ENCODE results near the gene RSU1. TPM values are rescaled to one million over a fixed set of nuclear protein-coding genes. Genes with fewer than 3 reads are reported as not detected.

The RSU1 gene
- total and polyA plus RNA-seq, 2 experiments from 2014 or later: 109 to 236 TPM

DNA sequence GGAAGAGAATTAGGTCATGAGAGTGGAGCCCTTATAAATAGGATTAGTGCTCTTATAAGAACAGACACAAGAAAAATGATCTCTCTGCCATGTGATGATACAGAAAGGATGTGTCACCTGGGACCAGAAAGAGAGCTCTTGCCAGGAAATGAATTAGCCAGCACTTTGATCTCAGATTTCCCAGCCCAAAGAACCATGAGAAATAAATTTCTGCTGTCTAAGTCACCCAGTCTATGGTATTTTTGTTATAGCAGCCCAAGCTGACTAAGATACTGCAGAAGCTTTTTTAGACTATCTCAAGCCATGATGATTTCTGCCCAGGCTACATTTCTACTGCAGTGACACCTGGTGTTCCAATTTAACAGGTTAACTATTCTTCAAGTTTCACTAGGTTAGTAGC, 84.8 kb downstream of the RSU1 start:
- Histone ChIP-seq H3K4me2 (ENCODE audit: unreplicated experiment) (no peak overlapping the region), H3K9ac (no peak overlapping the region), H3K36me3 (ENCODE audit: low read depth) (peaks cover 10% of the 10 kb centered on the region), H3K4me3 (no peak overlapping the region), H3K4me1 (ENCODE audit: insufficient read depth) (no peaks in the 10 kb centered on the region), H3F3A (ENCODE audit: insufficient read depth) (0 out of 2 replicates have a peak, but pooled peaks cover 8% of the 10 kb centered on the region), H4K20me1 (ENCODE audit: insufficient read depth) (no peaks in the 10 kb centered on the region), H3K9me2 (ENCODE audit: insufficient read depth) (no peaks in the 10 kb centered on the region), H3K79me2 (ENCODE audit: insufficient read depth) (peaks cover 44% of the 10 kb centered on the region), H3K27ac (no peak overlapping the region), H2AFZ (no peak overlapping the region), H3K27me3 (replicated peaks; ENCODE audit: insufficient read depth) (no peaks in the 10 kb centered on the region), H3K9me3 (ENCODE audit: low read depth) (no peaks in the 10 kb centered on the region)
- TF ChIP-seq EZH2phosphoT487 (IDR thresholded peaks at IDR 0.05; ENCODE audit: insufficient read depth, low read depth): no peak
- TF ChIP-seq EZH2 (IDR thresholded peaks at IDR 0.05; ENCODE audit: insufficient read depth, poor library complexity, severe bottlenecking): no peak
- in situ Hi-C loops (cut with MboI): no loop called here
- DNase-seq: peak; percentile 19

DNA sequence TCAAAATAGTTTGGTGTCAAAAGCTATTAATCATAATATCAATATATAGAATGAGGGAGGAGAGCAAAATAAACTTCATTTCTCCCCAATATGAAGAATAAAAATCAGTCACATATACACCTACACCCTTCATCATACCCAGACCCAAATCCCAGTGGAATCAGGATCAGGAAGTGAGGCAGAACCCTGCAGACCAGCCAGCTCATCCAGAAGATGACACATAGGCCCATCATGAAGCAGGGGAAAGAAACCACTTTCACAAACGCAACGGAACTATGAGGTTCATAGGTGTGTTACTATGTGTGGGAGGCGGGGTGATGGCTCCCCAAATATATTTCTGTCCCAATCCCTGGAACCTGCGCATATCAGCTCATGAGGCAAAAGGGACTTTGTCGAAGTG, 89.0 kb downstream of the RSU1 start:
- H3K27ac ChIP-seq: no peak overlapping the region
- H3K79me2 ChIP-seq (ENCODE audit: insufficient read depth): 0 out of 2 replicates have a peak, but pooled peaks cover 6% of the 10 kb centered on the region
- H3K9ac ChIP-seq: no peak overlapping the region
- no peaks in the 10 kb centered on the region for H4K20me1 ChIP-seq (ENCODE audit: insufficient read depth)
- H3K9me2 ChIP-seq (ENCODE audit: insufficient read depth): no peaks in the 10 kb centered on the region
- peak; percentile 51 for DNase-seq
- H3K4me1 ChIP-seq (ENCODE audit: insufficient read depth): no peaks in the 10 kb centered on the region
- H3K27me3 ChIP-seq (replicated peaks; ENCODE audit: insufficient read depth): no peaks in the 10 kb centered on the region
- H2AFZ ChIP-seq: no peak overlapping the region
- no peak overlapping the region for H3K4me3 ChIP-seq
- 77 to 84% methylated on average over 5 of the region's 5 CpGs for WGBS, 2 experiments (ENCODE audit: low coverage in 1 of 2, low lambda C conversion rate in 2 of 2, missing lambda C conversion rate in 2 of 2)
- no peaks in the 10 kb centered on the region for H3K9me3 ChIP-seq (ENCODE audit: low read depth)
- in situ Hi-C loops (cut with MboI): no loop called here
- no peak overlapping the region for H3K4me2 ChIP-seq (ENCODE audit: unreplicated experiment)
- H3F3A ChIP-seq (ENCODE audit: insufficient read depth): 0 out of 2 replicates have a peak, but pooled peaks cover 8% of the 10 kb centered on the region
- TF ChIP-seq EZH2phosphoT487 (IDR thresholded peaks at IDR 0.05; ENCODE audit: insufficient read depth, low read depth) (no peak), EZH2 (IDR thresholded peaks at IDR 0.05; ENCODE audit: insufficient read depth, poor library complexity, severe bottlenecking) (no peak)
- peaks cover 8% of the 10 kb centered on the region for H3K36me3 ChIP-seq (ENCODE audit: low read depth)

DNA sequence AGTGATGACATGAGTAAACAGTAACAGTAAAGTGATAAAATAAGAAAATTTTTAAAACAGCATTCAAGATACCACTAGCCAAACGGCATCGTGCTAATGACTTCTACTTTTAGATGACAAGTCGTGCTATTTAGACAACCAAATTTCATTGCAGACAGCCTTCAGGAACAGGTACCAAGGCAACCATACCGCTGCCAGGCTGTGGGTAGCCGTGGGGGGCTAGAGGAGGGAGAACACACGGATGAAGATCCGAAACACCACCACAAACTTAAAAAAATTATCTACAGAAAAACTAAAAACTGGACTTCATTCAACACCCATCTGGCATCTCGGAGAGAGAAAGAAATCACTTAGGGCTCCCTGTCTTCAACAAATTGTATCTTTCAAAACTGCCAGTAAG, 89.6 kb downstream of the RSU1 start:
- no peaks in the 10 kb centered on the region for H3K4me1 ChIP-seq (ENCODE audit: insufficient read depth)
- 0 out of 2 replicates have a peak, but pooled peaks cover 6% of the 10 kb centered on the region for H3K79me2 ChIP-seq (ENCODE audit: insufficient read depth)
- H3F3A ChIP-seq (ENCODE audit: insufficient read depth): 0 out of 2 replicates have a peak, but pooled peaks cover 6% of the 10 kb centered on the region
- H3K4me2 ChIP-seq (ENCODE audit: unreplicated experiment): no peak overlapping the region
- no peaks in the 10 kb centered on the region for H3K27me3 ChIP-seq (replicated peaks; ENCODE audit: insufficient read depth)
- no peaks in the 10 kb centered on the region for H3K9me2 ChIP-seq (ENCODE audit: insufficient read depth)
- peaks cover 8% of the 10 kb centered on the region for H3K36me3 ChIP-seq (ENCODE audit: low read depth)
- no peak for DNase-seq
- 96% methylated on average over 8 of the region's 8 CpGs for WGBS, 2 experiments (ENCODE audit: low coverage in 1 of 2, low lambda C conversion rate in 2 of 2, missing lambda C conversion rate in 2 of 2)
- no peak overlapping the region for H3K4me3 ChIP-seq
- in situ Hi-C loops (cut with MboI): no loop called here
- no peaks in the 10 kb centered on the region for H4K20me1 ChIP-seq (ENCODE audit: insufficient read depth)
- H3K27ac ChIP-seq: no peak overlapping the region
- H3K9me3 ChIP-seq (ENCODE audit: low read depth): no peaks in the 10 kb centered on the region
- H2AFZ ChIP-seq: no peak overlapping the region
- no peak overlapping the region for H3K9ac ChIP-seq
- TF ChIP-seq EZH2phosphoT487 (IDR thresholded peaks at IDR 0.05; ENCODE audit: insufficient read depth, low read depth) (no peak), EZH2 (IDR thresholded peaks at IDR 0.05; ENCODE audit: insufficient read depth, poor library complexity, severe bottlenecking) (no peak)

DNA sequence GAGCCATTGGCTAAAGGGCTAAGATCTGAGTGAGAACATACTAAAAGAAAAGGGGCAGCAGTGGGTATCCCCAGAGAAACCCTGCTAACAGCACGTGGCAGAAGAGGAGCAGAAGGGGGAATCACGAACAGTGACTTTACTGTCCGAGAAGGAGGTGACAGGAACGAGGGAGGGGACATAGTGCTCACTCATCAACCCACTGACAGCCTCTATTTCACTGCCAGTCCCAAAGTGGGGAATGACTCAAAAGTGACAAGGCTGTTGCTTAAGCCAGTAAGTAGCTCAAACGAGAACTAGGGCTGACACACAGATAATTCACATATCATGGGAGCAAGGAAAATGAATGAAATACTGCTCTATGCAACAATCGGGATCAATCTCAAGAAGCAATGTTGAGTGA, 92.7 kb downstream of the RSU1 start:
- WGBS, 2 experiments (ENCODE audit: low coverage in 1 of 2, low lambda C conversion rate in 2 of 2, missing lambda C conversion rate in 2 of 2): 68 to 74% methylated on average over 6 of the region's 6 CpGs
- no peak for TF ChIP-seq EZH2 (IDR thresholded peaks at IDR 0.05; ENCODE audit: insufficient read depth, poor library complexity, severe bottlenecking)
- no peak for TF ChIP-seq EZH2phosphoT487 (IDR thresholded peaks at IDR 0.05; ENCODE audit: insufficient read depth, low read depth)
- no peaks in the 10 kb centered on the region for H3K27me3 ChIP-seq (replicated peaks; ENCODE audit: insufficient read depth)
- no peak for DNase-seq
- H4K20me1 ChIP-seq (ENCODE audit: insufficient read depth): no peaks in the 10 kb centered on the region
- peaks cover 10% of the 10 kb centered on the region for H3K79me2 ChIP-seq (ENCODE audit: insufficient read depth)
- no peak overlapping the region for H3K9ac ChIP-seq
- H3K36me3 ChIP-seq (ENCODE audit: low read depth): peaks cover 4% of the 10 kb centered on the region
- no peak overlapping the region for H3K27ac ChIP-seq
- in situ Hi-C loops (cut with MboI): no loop called here
- no peaks in the 10 kb centered on the region for H3K9me3 ChIP-seq (ENCODE audit: low read depth)
- H3K9me2 ChIP-seq (ENCODE audit: insufficient read depth): no peaks in the 10 kb centered on the region
- H3K4me2 ChIP-seq (ENCODE audit: unreplicated experiment): no peak overlapping the region
- no peak overlapping the region for H3K4me3 ChIP-seq
- no peaks in the 10 kb centered on the region for H3F3A ChIP-seq (ENCODE audit: insufficient read depth)
- no peak overlapping the region for H2AFZ ChIP-seq
- no peaks in the 10 kb centered on the region for H3K4me1 ChIP-seq (ENCODE audit: insufficient read depth)

DNA sequence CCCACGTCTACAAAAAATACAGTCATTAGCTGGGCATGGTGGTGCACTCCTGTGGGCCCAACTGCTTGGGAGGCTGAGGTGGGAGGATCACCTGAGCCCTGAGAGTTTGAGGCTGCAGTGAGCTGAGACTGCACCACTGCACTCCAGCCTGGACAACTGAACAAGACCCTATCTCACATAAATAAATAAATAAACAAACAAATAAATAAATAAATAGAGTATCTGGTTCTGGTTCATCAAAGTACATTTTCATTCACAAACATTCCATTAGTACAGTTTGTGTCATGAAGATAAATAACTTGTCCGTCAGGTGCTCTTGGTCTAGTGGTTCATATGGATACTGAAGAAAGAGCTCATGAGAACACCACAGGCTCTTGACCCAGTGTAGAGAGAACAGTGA, 96.4 kb downstream of the RSU1 start:
- Histone ChIP-seq H3K4me3 (no peak overlapping the region), H4K20me1 (ENCODE audit: insufficient read depth) (no peaks in the 10 kb centered on the region), H3K9me3 (ENCODE audit: low read depth) (no peaks in the 10 kb centered on the region), H3K27ac (no peak overlapping the region), H3K36me3 (ENCODE audit: low read depth) (no peaks in the 10 kb centered on the region; the same call in 1 of the 2 replicates), H3K4me1 (ENCODE audit: insufficient read depth) (peaks cover 16% of the 10 kb centered on the region), H3K27me3 (replicated peaks; ENCODE audit: insufficient read depth) (no peaks in the 10 kb centered on the region), H3K9me2 (ENCODE audit: insufficient read depth) (no peaks in the 10 kb centered on the region), H3K9ac (no peak overlapping the region), H2AFZ (no peak overlapping the region), H3K79me2 (ENCODE audit: insufficient read depth) (peaks cover 19% of the 10 kb centered on the region), H3K4me2 (ENCODE audit: unreplicated experiment) (no peak overlapping the region), H3F3A (ENCODE audit: insufficient read depth) (peaks cover 9% of the 10 kb centered on the region)
- in situ Hi-C loops (cut with MboI): no loop called here
- DNase-seq: no peak
- WGBS, 2 experiments (ENCODE audit: low coverage in 1 of 2, low lambda C conversion rate in 2 of 2, missing lambda C conversion rate in 2 of 2): 98 to 99% methylated on average over 2 of the region's 2 CpGs
- no peak for TF ChIP-seq EZH2 (IDR thresholded peaks at IDR 0.05; ENCODE audit: insufficient read depth, poor library complexity, severe bottlenecking)
- TF ChIP-seq EZH2phosphoT487 (IDR thresholded peaks at IDR 0.05; ENCODE audit: insufficient read depth, low read depth): no peak

All from GM23248 (cell line).